HG03439 (cell line): ENCODE measurements around the gene NOX4.
"Not testable (repeated sequence)": the region's sequence is repeated elsewhere in the genome, so short reads cannot be mapped to it uniquely, and the experiment has no call there.

Source experiments
- ATAC-seq: cut with Tn5 transposase; IDR thresholded peaks from one replicate; pipeline ENCODE4 v1.9.1; 2021; ENCODE audit warnings: mild to moderate bottlenecking, moderate library complexity; ENCODE audit not compliant: unreplicated experiment

The NOX4 gene

DNA sequence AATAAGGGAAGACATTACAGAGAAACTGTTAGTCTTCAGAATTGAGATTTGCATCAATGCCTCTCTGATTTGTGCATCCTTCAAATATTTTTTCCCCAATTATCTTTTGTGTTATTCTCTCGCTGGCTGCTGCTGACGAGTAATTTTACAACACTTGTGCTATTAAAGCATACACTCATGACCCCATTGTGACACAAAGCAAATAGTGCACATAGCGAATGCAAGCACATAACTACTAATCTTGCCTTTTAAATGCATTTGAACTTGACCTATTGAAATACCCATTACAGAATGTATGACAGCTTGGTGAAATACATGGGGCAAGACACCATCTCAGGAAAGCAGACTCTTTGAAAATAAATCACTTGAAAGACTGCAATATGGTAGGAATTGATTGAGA is 180.6 kb downstream of the NOX4 start:
- ATAC-seq, result not testable (repeated sequence)

- not testable (repeated sequence) for ATAC-seq
Observed at GRCh38 chr11:89309321-89309985, 181.7 kb downstream of the NOX4 start.

- ATAC-seq, result not testable (repeated sequence)
Observed at GRCh38 chr11:89308272-89308671, 182.9 kb downstream of the NOX4 start.

DNA sequence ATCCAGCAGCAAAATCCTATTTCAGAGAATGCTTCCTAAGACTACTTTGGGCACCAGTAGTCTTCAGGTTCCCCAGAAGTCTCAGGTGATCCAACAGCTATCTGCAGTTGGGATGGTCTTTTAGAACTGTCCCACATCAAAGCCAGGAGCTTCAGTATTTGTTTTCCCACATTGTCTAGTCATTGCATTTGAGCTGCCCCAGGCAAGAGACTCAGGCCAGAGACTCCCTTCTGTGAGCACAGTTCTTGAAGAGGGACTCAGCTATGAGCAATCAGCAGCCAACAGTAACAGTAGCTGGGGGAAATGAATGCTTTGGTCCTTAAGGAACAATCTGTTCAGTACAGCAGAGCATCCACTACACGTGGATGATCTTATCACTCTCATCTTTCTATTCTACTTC is 188.1 kb downstream of the NOX4 start:
- ATAC-seq, result not testable (repeated sequence)

DNA sequence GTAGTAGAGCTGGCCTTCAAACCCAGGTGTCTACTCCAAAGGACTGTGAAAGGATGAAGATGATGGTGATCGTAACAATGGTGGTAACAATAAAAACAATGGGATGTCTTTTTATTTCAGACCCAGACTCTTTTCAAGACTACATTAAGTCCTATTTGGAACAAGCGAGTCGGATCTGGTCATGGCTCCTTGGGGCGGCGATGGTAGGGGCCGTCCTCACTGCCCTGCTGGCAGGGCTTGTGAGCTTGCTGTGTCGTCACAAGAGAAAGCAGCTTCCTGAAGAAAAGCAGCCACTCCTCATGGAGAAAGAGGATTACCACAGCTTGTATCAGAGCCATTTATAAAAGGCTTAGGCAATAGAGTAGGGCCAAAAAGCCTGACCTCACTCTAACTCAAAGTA is 196.2 kb downstream of the NOX4 start:
- not testable (repeated sequence) for ATAC-seq

- ATAC-seq, result no peak
Observed at GRCh38 chr11:89293965-89294679, 197.1 kb downstream of the NOX4 start.

GRCh38 chr11:89288004-89288403 is 203.2 kb downstream of the NOX4 start:
- ATAC-seq, result not testable (repeated sequence)

GRCh38 chr11:89286601-89287000 is 204.6 kb downstream of the NOX4 start:
- not testable (repeated sequence) for ATAC-seq

- not testable (repeated sequence) for ATAC-seq
Observed at GRCh38 chr11:89281032-89281677, 210.0 kb downstream of the NOX4 start.

DNA sequence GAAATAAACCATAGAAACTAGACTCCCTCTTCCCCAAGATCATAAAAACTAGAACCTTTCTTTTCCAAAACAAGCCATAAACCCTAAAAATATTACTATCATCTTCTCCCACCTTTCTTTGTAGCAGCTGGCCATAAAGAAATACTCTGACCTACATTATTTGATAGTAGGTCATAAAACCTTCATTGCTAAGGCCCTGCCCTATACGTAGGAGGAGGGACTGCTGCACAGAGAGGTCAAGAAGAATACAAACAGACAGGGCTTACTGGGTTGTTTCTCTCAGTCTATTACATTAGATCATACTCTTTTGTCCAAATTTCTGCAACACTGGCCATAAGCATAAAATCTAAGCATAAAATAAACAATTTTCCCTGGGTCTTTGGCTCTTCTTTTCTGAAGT is 212.0 kb downstream of the NOX4 start:
- ATAC-seq, result no peak

- no peak for ATAC-seq
Observed at GRCh38 chr11:89275966-89276365, 215.2 kb downstream of the NOX4 start.
